Activated naive CD8-positive, alpha-beta T cell treated with anti-CD3 and anti-CD28 coated beads for 36 hours (primary cell): Measurements from ENCODE around the gene SULT1A1. TPM values are rescaled to one million over a fixed set of nuclear protein-coding genes. Genes with fewer than 3 reads are reported as not detected.
"Not testable (repeated sequence)": the region's sequence is repeated elsewhere in the genome, so short reads cannot be mapped to it uniquely, and the experiment has no call there.

Experiments
- DNase-seq: peaks from one replicate; pipeline ENCODE4 v3.0.0; 2021
- H3K27ac Mint-ChIP-seq: one replicate; pipeline ENCODE4 v1.8.0; 2022; ENCODE audit warnings: mild to moderate bottlenecking, moderate library complexity, mixed read lengths
- H3K27me3 Mint-ChIP-seq: one replicate; pipeline ENCODE4 v1.8.0; 2022; ENCODE audit warnings: mild to moderate bottlenecking, mixed read lengths
- H3K36me3 Mint-ChIP-seq: one replicate; pipeline ENCODE4 v1.8.0; 2021; ENCODE audit warnings: mild to moderate bottlenecking, mixed read lengths
- H3K4me1 Mint-ChIP-seq: one replicate; pipeline ENCODE4 v1.8.0; 2021; ENCODE audit warnings: mixed read lengths
- H3K4me3 Mint-ChIP-seq: one replicate; pipeline ENCODE4 v1.8.0; 2022; ENCODE audit warnings: mild to moderate bottlenecking, moderate library complexity, mixed read lengths
- H3K9me3 Mint-ChIP-seq: one replicate; pipeline ENCODE4 v1.8.0; 2022; ENCODE audit warnings: mixed read lengths
- total RNA-seq, 2 experiments: library from RNA; stranded (reverse); gene quantifications; one replicate each; pipeline ENCODE4 v1.2.3, GENCODE V29; 2021

Gene SULT1A1
- total RNA-seq, 2 experiments from 2014 or later: 11.6 to 13.3 TPM

DNA sequence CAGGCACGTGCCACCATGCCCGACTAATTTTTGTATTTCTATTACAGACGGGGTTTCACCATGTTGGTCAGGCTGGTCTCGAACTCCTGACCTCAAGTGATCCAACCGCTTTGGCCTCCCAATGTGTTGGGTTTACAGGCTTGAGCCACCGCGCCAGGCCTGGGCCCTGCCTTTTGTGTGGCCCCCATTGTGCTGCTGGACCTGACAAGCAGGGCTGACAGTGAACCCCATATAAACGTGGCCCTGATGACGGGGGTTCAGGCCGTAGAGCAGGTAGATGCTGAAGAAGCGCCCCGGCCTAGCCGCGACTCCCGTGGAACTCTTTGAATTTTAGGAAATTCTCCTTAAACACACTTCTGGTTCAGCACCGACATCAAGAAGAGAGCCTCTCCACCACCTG, 4.7 kb upstream of the SULT1A1 start:
- not testable (repeated sequence) for DNase-seq, H3K4me3 Mint-ChIP-seq, H3K27me3 Mint-ChIP-seq, H3K27ac Mint-ChIP-seq, H3K9me3 Mint-ChIP-seq
- Mint-ChIP-seq H3K4me1 (peaks cover 15% of the 10 kb centered on the region), H3K36me3 (peaks cover 11% of the 10 kb centered on the region)

DNA sequence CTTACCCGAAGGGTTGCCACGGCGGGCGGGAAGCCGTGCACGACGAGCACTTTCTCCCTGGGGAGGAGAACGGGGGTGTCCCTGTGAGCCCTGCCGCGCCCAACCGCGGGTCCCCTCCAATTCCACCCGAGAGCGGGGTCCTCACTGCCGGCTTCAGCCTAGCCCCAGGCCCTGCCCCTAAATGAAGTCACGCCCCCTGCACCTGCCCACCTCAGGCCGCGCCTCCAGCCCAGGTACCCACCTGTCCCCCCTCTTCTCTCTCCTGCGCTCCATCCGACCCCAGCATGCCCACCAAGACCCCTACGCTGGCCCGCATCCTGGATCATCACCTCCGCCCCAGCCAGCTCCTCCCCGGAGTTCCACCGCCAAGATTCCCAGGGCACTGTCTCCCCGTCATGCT, 4.1 kb upstream of the SULT1A1 start:
- DNase-seq, H3K9me3 Mint-ChIP-seq, H3K27me3 Mint-ChIP-seq, H3K27ac Mint-ChIP-seq, H3K4me3 Mint-ChIP-seq: not testable (repeated sequence)
- Mint-ChIP-seq H3K4me1 (peaks cover 17% of the 10 kb centered on the region), H3K36me3 (peaks cover 11% of the 10 kb centered on the region)

DNA sequence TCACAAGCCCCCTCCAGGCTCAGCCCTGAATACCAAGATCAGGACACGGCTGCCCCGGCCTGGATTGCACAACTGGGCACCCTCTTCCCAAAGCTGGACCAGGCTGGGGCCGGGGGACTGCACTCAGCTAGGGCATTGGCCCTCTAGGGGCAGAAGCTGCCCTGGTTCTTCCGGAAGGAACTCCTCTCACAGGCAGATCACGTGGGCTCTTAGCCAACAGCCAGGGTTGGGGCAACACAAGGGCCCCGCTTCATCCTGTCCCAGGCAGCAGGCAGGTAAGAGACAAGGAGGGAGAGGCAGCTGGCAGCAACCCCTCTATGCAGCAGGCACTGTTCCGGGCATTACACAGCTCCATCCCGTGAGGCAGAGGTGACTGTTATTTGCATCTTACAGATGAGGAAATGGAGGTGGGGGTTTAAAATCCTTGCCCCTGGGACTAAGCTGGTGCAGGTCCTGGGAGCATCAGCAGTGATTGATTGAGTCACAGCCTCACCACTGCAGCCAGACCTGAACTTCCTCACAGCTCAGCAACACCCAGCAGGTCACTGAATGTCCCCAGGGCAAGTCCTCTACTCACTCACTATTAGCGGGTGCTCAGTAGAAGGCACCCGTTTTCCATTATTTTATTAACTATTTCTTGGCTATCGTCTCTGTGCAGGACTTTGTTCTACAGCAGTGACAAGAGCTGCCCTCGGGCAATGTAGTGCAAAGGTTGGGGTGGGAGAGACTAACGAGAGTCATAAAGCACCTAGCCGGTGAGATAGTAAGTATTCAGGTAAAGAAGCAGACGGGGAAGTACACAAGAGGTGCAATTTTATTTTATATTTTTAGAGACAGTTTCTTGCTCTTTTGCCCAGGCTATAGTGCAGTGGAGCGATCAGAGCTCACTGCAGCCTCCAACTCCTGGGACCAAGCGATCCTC, 2.8 kb upstream of the SULT1A1 start:
- DNase-seq, H3K4me3 Mint-ChIP-seq, H3K9me3 Mint-ChIP-seq, H3K27ac Mint-ChIP-seq, H3K27me3 Mint-ChIP-seq: not testable (repeated sequence)
- Mint-ChIP-seq H3K36me3 (peaks cover 13% of the 10 kb centered on the region), H3K4me1 (peaks cover 17% of the 10 kb centered on the region)

DNA sequence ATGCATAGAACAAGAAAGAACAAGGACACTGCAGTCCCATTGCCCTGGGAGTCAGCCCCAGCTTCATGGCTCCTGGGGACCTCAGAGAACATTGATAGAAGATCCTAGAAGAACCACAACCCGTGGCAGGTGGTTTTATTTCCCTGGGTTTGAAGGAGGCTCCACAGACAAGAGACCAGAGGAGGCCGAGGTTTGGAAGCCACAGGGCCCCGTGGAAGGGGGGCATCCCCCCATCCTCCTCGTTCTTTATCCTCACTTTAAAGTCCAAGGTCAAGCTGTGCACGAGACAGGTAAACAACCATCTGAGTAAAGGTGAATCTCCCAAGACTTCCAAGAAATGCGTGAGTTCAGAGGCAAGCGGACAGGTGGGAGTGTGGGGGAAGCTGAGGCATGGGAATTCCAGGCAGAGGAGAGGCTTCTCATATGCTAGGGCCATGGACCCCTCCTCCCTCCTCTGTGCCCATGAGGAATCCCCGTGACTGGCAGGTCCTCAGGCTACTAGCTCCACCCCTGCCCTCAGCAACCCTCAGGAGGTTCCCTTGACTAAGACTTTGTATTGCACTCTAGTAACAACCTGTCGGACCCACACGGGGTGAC, 849 bp upstream of the SULT1A1 start:
- Mint-ChIP-seq H3K4me1 (peaks cover 15% of the 10 kb centered on the region), H3K27ac (no peak overlapping the region), H3K9me3 (no peaks in the 10 kb centered on the region), H3K27me3 (no peaks in the 10 kb centered on the region), H3K36me3 (peaks cover 8% of the 10 kb centered on the region), H3K4me3 (no peak overlapping the region)
- no peak for DNase-seq

DNA sequence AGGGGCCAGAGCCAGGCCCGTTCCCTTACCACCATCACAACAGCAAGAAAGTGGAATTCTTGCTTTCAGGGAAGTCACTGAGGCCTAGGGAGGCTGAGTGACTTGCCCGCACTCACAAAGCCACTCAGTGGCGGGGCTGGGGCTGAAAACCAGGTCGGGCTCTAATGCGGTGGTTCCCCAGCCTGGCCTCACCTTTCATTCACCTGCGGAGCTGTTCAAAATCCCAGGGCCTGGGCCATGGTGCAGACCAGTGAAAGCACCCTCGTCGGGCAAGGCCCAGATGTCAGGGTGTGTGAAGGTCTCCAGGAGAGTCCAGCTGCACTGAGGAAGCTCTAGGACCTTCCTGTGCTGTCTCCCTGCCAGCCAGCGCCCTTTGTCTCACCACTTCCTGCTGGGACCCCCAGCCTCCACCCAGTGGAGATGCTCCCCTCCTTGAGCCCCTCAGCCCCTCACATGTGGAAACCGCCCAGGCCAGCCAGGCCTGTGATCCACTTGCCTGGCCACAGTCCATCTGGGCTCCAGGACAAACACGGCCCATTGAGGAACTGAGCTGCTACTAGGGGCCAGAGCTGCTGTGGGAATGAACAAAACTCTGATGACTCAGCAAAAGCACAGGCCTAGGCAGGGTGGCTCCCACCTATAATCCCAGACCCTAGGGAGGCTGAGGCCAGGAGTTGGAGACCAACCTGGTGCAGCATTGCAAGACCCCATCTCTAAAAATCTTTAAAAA, 812 bp downstream of the SULT1A1 start:
- not testable (repeated sequence) for H3K9me3 Mint-ChIP-seq, H3K27me3 Mint-ChIP-seq, H3K36me3 Mint-ChIP-seq, H3K27ac Mint-ChIP-seq, H3K4me3 Mint-ChIP-seq, DNase-seq
- H3K4me1 Mint-ChIP-seq: peaks cover 15% of the 10 kb centered on the region

DNA sequence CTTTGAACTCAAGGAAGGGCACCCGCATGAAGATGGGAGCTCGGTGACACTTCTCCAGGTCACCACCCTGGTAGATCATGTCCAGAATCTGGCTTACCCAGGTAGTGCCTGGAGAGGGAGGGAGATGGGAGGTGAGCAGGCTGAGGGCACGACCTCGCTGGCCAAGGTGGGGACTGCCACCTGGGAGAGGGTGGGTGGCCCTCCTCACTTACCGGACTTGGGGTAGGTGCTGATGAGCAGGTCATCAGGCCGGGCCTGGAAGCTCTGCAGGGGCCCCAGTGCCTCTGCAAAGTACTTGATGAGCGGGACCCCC, 1.4 kb downstream of the SULT1A1 start:
- H3K36me3 Mint-ChIP-seq, H3K9me3 Mint-ChIP-seq, H3K27me3 Mint-ChIP-seq, H3K27ac Mint-ChIP-seq, DNase-seq, H3K4me3 Mint-ChIP-seq: not testable (repeated sequence)
- H3K4me1 Mint-ChIP-seq: peaks cover 15% of the 10 kb centered on the region

DNA sequence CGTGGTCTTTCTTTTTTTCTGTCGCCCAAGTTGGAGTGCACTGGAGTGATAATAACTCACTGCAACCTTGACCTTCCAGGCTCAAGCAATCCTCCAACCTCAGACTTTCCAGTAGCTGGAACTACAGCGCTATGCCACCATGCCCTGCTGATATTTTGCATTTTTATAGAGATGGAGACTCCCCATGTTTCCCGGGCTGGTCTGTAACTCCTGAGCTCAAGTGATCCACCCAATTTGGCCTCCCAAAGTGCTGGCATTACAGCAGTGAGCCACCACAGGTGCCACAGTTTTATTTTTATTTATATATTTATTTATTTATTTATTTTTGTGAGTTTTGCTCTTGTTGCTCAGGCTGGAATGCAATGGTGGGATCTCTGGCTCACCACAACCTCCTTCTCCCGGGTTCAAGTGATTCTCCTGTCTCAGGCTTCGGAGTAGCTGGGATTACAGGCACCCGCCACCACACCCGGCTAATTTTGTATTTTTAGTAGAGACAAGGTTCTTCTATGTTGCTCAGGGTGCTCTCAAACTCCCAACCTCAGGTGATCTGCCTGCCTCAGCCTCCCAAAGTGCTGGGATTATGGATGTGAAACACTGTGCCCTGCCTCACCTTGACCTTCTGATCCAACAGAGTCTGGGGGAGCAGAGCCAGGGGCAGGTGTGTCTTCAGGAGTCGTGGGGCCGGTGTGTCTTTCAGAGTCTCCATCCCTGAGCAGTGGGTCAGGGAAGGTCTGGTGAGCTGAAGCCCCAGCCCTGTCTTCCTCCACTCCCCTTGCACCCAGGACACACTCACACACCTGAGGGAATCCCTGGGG, 2.0 kb downstream of the SULT1A1 start:
- not testable (repeated sequence) for H3K4me3 Mint-ChIP-seq, H3K27ac Mint-ChIP-seq, H3K9me3 Mint-ChIP-seq, H3K27me3 Mint-ChIP-seq, DNase-seq, H3K36me3 Mint-ChIP-seq
- H3K4me1 Mint-ChIP-seq: peaks cover 15% of the 10 kb centered on the region

DNA sequence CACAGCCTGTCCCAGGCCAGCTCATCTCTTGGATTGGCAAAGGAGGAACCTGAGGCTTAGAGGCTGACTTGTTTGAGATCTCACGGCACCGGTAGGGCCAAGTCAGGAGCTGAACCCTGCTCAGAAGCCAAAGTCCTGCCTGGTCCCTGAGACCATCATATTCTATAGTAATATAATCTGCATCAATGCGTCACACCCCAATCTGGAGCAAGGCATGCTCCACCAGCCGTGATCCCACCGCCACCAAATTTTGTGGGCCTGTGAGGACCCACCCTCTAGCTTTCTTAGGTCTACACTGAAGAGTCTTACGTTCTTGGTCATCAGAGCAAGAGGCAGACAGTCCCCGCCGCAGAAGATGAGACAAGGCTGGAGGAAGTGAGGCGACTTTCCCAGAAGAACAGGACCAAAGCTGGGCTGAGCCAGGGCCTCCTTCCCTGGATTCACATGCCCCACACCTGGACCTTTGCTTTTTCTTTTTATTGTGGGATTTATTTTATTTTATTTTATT, 2.7 kb downstream of the SULT1A1 start:
- Mint-ChIP-seq H3K4me1 (peaks cover 15% of the 10 kb centered on the region), H3K9me3 (no peaks in the 10 kb centered on the region), H3K4me3 (no peak overlapping the region), H3K36me3 (peaks cover 8% of the 10 kb centered on the region), H3K27me3 (no peaks in the 10 kb centered on the region), H3K27ac (no peak overlapping the region)
- DNase-seq: no peak

DNA sequence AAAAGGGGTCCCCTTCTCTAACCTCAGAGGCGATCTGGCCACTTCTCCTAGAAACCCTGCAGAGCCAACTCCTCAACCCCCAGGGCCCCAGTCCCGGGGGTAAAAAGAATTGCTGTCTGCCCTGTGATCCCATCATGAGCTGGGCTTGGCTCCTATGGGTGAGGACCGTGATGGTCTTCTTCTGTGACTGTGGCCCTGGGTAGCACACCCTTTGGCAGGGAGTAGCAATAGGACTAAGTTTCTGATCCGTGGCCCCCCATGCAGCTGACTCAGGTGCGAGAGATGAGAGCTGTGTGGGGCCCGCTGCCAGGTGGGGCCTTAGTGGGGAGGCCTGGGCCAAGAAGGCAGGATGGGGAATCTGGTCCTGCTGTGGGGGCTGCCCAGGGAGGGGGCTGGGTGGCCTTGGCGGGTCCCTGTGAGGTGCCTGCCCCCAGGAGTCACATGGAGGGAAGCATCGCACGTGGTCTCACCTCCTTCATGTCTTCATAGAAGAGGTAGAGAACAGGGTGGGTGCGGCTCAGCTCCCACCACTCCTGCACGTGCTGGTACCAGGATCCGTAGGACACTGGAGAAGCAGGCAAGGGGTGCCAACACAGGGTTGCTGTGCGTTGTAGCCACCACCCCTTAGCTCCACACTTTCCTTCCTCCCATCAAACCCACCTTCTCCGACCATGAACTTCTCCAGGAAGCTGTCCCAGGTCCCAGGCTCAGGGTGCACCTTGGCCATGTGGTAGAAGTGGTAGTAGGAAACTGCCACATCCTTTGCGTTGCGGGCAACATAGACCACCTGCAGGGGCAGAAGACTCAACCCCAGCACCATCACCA, 3.3 kb downstream of the SULT1A1 start:
- Mint-ChIP-seq H3K4me3 (no peak overlapping the region), H3K9me3 (no peaks in the 10 kb centered on the region), H3K27ac (no peak overlapping the region), H3K36me3 (peaks cover 8% of the 10 kb centered on the region), H3K4me1 (peaks cover 15% of the 10 kb centered on the region), H3K27me3 (no peaks in the 10 kb centered on the region)
- DNase-seq: no peak

DNA sequence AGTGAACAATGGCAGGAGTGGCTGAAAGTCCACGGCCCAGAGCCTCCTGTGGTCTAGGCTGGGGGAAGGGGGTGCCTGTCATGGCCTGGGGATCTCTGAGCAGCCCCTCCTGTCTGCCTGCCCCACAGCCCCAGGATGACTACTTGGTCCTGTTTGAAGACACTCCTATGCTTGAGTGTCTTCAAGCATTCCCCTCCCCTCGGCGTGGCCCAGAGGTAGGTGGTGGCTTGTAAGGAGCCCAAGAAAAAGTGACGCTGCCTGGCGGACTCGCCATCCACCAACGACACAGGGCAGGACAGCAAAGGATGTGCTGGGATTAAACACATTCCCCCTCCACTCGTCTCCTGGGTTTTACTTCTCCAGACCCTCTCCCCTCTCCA, 5.7 kb downstream of the SULT1A1 start:
- Mint-ChIP-seq H3K27me3 (no peaks in the 10 kb centered on the region), H3K36me3 (peaks cover 2% of the 10 kb centered on the region), H3K27ac (no peak overlapping the region), H3K4me3 (no peak overlapping the region), H3K9me3 (no peaks in the 10 kb centered on the region), H3K4me1 (no peaks in the 10 kb centered on the region)
- DNase-seq: no peak

DNA sequence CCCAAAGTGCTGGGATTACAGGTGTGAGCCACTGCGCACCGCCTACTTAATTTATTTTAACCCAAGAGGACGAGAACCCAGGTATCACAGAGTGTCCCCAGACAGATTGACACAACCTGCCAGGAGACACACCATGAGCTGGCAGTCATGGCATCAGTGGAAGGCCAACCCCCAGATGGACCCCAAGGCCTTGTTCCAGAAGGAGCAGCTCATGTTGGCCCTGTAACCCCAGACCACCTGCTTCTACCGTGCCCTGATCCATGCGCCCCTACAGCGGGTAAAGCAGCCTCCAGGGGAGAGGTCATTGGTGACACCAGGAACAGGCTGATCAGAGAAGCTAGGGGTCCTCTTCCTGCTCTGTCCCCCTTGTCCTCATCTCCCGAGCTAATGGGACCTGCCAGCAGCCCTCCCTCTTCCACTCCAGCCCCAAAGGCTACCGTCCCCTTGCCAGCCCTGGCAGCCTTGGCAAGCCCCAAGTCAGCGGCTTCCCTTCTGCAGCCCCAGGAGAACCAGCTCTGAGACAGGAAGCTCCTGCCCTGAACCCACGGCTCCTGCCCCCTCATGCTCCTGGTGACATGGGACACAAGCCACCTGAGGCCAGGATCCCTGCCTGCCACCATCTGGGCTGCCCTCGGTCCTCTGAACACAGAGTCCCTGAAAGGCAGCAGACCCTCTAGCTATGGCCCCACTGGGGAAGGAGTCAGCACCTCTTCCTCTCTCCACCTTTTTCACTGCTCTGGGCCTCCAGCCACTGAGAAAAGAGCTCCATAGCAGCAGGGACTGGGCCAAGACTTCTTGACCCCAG, 6.3 kb downstream of the SULT1A1 start:
- Mint-ChIP-seq H3K27me3 (no peaks in the 10 kb centered on the region), H3K4me1 (no peaks in the 10 kb centered on the region), H3K27ac (no peak overlapping the region), H3K36me3 (peaks cover 2% of the 10 kb centered on the region), H3K9me3 (no peaks in the 10 kb centered on the region), H3K4me3 (no peak overlapping the region)
- DNase-seq: no peak

DNA sequence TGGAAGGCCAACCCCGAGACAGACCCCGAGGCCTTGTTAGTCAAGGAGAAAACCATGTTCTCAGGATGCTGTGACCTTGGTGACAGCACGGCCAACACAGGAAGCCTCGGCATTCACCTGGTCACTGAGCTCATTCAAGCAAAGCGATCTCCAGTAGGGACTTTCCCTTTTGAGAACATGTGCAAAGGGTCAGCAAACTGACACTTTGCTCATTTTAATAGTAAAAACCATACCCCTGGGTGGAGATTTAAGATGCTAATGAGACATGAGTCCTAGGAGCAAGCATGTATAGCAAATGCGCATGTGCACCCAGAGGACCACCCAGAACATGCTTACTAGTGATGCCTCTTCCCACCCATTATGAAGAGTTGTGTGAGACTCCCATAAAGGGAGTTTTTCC, 7.3 kb downstream of the SULT1A1 start:
- Mint-ChIP-seq H3K4me3 (no peak overlapping the region), H3K9me3 (no peaks in the 10 kb centered on the region), H3K4me1 (peaks cover 2% of the 10 kb centered on the region), H3K27ac (no peak overlapping the region), H3K36me3 (no peaks in the 10 kb centered on the region), H3K27me3 (no peaks in the 10 kb centered on the region)
- DNase-seq: no peak

DNA sequence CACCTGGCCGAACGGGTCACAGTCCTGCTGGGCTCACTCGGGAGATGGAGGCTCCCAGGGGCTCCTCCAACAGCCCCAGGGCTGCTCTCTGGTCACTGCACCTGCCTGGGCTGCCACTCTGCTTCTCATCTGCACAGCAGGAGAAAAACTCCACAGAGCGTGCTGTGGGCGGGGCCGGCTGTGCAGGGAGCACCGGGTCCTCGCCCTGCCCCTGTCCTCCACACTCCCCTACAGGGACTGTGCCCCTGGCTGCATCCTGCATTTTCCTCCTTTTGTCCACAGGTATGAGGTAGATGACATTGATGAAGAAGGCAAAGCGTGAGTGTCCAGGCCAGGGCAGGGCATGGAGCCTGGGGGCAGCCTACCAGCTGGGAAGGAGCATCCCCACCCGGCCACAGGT, 7.8 kb downstream of the SULT1A1 start:
- H3K27ac Mint-ChIP-seq, H3K27me3 Mint-ChIP-seq, H3K4me1 Mint-ChIP-seq, H3K36me3 Mint-ChIP-seq, DNase-seq, H3K4me3 Mint-ChIP-seq, H3K9me3 Mint-ChIP-seq: not testable (repeated sequence)
